HG03460 (cell line): Measurements from ENCODE around the gene SLC5A4.
"Not testable (repeated sequence)": the region's sequence is repeated elsewhere in the genome, so short reads cannot be mapped to it uniquely, and the experiment has no call there.

Experiments used
- ATAC-seq: cut with Tn5 transposase; IDR thresholded peaks from one replicate; pipeline ENCODE4 v1.9.1; 2021; ENCODE audit not compliant: unreplicated experiment

SLC5A4 gene

DNA sequence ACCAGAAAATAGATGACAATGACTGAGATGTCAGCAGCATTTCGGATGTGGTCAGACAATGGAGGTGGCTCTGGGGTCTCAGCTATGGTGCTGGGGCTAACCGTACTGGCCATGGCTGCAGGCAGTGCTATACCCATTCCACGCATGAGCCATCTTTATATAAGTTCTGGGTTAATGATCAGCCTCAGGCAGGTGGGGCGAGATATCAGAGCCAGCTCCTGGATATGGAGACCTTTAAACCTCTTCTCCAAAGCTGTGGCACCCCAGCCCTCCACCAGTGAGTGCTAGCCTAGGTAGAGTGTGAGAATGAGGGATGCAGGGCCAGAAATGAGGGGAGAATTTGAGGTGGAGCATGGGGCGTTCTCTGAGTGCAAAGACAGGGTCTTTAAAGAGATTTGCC lies at the start of gene SLC5A4:
Gene SLC5A4 (minus strand): TSS at position 131 of the 400 bp plus-strand sequence. CDS start 18 bp downstream, at position 113.
- no peak for ATAC-seq

DNA sequence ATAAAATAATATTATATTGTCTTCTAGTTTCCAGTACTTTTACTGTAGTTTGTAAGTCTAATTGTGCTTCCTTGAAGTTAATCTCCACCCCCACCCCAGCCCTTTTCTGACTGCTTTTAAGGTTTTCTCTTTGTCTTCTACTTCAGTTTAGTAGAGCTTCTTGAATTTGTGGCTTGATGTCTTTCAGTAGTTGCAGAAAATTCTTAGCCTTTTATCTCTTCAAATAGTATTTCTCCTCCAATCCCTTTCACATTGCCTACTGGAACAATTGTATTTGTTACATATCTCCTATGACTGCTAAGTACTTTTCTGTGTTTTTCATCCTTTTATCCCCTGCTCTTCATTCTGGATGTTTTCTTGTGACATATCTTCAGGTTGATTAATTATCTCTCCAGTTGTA lies 38.8 kb upstream of the SLC5A4 start:
- not testable (repeated sequence) for ATAC-seq

DNA sequence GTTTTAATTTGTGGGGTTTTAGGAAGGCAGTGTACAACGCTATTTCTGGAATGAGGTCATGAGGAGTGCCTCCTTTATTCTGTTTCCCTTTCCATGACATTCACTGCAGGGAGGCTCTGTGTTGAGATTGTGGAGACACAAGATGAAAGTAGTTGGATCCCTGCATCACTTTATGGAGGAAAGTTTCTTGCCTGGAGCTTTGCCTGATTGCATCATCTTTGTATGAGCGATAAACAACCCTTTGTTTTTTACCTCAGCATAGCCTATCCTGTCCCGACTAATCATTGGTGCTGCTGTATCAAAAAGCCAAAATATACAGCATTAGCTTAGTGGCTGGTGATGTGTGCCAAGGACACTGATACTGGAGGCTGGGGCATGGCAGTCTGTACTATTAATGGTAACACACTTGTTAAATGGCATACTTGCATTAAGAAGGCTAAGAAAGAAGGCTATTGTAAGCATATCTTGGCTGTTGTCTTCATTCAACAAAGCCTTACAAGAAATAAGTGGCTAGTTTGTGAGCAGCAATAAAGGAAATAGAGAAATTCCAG lies 31.2 kb upstream of the SLC5A4 start:
- ATAC-seq, result no peak

DNA sequence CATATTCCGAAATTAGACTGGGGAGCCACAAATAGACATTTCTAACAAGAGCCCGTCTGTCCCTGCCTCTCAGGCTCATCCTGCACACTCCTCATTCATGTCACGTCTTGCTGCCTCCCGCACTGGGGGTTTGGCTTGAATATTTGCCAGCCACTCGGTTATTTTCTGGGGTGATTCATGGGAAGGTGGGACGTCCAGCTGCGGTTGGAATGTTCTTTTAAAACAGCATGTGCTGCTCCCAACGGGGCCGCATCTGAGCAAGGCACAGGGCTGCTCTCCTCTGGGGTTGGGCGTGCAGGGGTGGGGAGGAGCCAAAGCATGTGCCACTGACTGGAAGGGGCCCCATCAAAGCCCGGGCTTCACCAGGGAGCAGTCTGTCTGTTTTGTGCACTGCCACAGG lies 25.9 kb upstream of the SLC5A4 start:
- ATAC-seq, result no peak

DNA sequence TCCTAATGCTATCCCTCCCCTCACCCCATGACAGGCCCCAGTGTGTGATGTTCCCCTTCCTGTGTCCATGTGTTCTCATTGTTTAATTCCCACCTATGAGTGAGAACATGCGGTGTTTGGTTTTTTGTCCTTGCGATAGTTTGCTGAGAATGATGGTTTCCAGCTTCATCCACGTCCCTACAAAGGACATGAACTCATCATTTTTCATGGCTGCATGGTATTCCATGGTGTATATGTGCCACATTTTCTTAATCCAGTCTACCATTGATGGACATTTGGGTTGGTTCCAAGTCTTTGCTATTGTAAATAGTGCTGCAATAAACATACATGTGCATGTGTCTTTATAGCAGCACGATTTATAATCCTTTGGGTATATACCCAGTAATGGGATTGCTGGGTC lies 20.2 kb upstream of the SLC5A4 start:
- ATAC-seq, result not testable (repeated sequence)

DNA sequence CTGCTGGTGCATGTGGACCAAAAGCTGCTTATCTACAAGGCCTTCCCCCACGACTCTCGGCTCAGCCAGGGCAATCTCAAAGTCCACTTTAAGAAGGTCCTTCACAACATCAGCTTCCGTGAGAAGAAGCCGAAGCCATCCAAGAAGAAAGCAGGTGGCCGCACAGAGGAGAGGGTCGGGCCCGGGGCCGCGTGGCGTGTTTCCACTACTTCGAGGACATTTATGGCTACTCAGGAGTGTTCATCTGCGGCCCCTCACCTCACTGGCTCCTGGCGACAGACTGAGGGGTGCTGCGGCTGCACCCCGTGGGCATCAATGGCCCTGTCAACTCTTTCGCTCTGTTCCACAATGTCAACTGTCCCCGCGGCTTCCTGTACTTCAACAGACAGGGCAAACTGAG lies 16.2 kb upstream of the SLC5A4 start:
- no peak for ATAC-seq

DNA sequence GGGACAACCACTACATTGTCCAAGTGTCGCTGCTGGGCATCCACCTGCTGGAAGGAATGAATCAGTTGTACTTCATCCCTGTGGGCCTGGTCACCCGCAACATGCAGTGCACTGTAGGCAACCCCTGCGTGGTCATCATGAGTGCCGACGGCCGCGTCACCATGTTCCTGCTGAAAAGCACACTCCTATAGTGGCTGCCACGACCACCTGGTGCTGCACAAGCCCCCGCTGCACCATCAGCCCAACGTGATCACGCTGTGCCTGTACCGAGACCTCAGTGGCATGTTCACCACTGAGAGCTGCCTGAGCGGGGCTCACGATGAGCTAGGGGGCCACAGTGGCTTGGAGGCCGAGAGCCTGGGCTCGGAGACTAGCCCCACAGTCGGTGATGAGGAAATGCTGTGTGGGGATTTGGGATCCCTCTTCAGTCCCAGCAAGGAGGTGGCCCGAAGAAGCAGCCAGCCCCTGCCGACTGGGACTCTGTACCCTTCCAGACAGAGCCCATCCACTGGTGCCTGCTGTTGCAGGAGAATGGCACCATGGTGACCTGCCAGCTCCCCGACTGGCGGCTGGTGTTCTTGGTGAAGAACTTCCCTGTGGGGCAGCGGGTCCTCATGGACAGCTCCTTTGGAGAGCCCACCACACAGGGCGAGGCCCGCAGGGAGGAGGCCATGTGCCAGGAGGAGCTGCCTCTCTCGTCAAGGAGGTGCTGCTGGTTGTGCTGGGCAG lies 15.7 kb upstream of the SLC5A4 start:
- no peak for ATAC-seq

DNA sequence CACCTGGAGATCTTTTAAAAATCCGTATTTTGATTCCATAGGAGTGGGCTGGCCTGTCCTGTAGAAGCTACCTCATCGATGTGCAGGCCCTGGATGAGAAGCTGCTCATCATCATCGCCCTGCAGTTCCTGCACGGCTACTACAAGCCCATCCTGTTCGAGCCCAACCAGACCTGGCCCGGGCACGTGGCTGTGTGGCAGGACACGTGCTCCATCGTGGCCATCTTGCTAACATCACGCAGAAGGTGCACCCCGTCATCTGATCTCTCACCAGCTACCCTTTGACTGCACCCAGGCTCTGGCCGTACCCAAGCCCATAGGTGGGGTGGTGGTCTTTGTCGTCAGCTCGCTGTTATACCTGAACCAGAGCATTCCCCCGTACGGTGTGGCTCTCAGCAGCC lies 14.2 kb upstream of the SLC5A4 start:
- no peak for ATAC-seq

DNA sequence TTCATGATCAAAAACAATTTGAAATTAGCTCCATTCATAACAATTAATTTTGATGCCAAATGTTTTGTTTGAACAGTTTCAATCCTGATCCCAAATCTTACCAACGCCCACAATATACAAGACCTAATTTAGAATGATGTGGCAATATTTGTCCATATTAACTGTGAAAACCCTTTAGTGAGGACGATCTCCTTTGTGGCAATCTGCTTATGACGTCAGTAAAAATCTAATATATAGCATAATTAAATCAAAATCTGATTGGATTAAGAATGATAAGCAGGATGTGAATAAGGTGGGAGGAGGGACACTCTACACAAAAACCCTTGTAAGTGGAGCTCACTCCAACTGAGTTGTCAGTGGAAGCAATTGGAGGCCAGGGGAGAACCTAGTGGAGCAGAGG lies 11.9 kb upstream of the SLC5A4 start:
- ATAC-seq, result no peak

DNA sequence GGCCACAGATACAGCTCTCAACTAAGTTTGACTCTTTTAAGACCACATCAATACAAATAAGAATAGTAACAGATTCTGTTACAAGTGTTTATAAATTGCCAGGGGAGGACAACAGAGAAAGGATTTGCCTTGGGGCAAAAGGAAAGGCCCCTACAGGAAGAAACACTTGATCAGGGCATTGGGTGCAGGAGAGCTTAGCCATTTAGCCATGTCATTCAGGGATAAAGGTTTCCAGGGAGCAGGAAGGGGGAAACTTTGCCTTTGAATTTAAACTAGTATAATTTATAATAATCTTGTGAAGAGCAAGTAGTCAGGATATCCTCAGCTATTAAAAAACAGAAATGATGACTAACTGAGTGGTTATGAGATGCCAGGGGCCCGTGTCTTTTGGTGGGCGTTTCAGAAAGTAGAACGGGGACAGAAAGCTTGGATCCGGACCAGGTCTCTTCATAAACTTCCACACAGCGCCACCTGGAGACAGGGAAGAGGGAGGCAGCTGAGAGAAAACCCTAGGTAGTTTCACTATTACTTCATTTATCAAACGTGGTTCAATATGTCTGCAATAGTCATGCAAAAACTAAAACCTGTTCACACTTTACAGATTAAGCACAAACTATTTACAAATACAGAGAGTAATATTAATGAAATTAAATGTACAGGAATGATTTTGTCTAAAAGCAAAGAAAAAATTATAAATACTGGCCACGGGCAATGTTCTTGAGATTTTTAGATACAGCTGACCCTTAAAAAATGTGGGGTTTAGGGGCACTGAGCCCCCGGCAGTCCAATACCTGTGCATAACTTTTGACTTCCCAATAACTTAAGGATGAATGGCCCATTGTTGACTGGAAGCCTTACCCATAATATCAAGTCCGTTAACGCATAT lies 11.0 kb upstream of the SLC5A4 start:
- no peak for ATAC-seq

DNA sequence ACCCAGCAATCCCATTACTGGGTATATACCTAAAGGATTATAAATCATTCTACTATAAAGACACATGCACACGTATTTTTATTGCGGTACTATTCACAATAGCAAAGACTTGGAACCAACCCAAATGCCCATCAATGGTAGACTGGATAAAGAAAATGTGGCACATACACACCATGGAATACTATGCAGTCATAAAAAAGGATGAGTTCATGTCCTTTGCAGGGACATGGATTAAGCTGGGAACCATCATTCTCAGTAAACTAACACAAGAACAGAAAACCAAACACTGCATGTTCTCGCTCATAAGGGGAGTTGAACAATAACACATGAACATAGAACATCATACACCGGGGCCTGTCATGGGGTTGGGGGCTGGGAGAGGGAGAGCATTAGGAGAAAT lies 8.5 kb upstream of the SLC5A4 start:
- ATAC-seq, result not testable (repeated sequence)

DNA sequence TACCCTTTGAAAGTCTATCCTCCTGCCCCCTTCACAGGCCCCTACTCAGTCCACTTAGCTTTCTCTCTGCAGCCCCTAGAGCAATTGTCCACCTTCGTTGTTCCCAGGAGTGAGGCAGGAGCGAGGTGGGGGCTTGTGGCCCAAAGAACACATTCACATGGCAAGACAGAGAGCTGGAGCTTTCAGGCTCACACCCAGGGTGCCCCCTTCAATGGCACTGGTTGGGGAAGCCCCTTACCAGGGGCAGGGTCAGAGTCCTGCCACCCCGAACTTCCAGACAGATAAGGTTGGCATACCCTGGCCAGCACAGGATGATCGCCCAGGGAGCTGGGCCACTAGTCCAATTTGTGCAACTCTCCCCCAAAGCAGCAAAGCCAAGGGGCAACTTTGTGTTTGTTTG lies 6.2 kb upstream of the SLC5A4 start:
- no peak for ATAC-seq

DNA sequence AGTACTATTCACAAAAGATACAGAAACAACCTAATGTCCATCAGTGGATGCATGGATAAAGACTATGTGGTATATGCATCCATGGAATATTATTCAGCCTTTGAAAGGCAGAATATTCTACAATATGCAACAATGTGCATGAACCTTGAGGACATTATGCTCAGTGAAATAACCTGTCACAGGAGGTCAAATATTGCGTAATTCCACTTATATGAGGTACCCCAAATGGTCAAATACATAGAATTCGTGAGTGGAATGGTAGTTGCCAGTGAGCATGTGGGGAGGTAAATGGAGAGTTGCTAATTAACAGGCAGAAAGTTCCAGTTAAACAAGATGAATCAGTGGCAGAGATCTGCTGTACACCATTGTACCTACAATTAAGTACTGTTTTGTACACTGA lies 3.6 kb upstream of the SLC5A4 start:
- ATAC-seq, result no peak

DNA sequence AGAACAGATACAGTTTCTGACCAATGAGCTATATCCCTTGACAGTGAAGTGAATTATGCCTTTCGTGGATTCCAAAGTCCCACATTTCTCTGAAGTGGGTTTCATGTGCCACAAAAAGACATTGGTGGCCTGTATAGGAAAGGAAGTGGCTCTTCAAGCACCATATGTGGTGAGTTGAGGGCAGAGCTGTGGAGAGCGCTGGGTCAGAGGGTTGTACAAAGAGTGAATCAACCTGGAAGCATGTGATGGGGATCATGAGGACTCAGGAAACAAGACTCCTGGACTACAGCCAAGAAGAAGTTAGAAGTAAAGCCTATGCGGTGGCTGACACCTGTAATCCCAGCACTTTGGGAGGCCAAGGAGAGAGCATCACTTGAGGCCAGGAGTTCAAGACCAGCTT lies 579 bp upstream of the SLC5A4 start:
- no peak for ATAC-seq

DNA sequence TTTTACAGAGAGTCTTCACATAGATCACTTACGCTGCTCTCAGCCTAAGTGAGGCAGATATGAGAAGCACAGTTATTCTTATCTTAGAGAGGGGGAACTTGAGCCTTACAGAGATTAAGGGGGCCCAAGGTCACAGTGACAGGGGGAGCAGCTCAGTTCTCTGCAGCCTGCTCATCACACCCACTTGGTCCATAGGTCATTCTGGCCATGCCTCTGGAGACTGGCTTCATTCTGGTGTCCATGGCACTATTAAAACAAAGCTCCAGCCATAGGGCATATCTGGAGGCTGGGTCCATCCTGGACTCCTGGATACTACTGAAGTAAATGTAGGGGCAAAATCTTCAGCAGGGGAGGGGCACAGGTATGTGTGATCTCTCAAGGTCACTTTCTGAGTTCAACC lies 5.9 kb downstream of the SLC5A4 start:
- ATAC-seq, result no peak

DNA sequence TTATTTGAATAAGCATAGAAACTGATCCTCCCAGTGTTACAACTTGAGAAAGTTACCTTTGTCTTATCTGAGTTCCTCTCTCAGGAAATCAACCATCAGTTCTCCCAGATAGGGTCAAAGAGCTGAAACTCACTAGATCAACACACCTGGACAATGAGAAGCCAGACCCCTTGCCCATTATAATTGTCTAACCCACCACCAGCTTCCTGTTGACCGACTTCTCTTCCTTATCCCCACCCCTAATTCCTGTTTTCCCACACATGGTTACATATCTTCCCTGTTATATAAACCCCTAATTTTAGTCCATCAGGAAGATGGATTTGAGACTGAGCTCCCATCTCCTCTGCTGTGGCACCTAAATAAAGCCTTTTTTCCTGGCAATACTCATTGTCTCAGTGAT lies 6.9 kb downstream of the SLC5A4 start:
- ATAC-seq, result no peak

DNA sequence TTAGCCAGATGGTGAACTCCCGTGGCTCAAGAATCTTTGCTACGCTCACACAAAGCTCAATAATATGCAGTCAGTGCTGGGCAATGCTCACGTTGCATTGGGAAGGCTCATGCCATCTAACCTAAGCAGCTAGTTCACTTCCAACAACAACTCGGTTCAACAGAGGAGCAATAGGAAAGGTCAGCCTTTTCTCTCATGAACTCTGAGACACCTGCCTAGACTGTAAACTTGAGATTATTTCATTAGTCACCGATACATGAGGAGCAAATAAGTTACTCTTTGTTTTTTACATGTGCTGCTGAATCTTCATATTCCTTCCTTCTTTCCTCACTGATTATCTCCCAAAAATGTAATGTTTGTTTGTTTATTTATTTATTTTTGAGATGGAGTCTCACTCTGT lies 9.0 kb downstream of the SLC5A4 start:
- no peak for ATAC-seq

DNA sequence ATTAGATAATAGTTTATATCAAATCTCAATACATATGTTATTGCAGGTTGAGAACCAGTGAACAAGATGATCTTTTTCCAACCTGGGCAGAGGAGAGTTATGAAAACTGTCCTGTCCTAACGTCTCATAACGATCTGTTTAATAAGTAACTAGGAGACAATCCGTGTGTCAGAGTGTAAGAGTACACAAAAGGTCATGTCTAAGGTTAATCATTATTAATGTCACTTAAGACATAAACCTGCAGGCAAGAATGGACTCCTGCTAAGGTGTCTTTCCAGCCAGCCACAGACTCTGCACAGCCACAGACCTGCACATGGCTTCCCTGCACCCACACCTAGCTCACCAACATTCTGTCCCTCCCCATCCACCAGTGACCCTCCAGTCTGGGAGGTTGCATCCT lies 10.1 kb downstream of the SLC5A4 start:
- no peak for ATAC-seq

DNA sequence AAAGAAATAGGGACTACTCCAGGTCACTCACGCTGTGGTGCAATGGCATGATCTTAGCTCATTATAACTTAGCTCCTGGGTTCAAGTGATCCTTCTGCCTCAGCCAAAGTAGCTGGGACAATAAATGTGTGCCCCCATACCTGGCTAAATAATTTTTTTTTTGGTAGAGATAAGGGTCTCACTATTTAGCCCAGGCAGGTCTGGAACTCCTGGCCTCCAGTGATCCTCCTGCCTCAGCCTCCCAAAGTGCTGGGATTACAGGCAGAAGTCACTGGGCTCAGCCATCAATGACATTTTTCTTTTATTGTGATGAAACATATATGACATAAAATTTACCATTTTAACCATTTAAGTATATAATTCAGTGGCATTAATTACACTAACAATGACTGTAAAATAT lies 10.6 kb downstream of the SLC5A4 start:
- no peak for ATAC-seq

DNA sequence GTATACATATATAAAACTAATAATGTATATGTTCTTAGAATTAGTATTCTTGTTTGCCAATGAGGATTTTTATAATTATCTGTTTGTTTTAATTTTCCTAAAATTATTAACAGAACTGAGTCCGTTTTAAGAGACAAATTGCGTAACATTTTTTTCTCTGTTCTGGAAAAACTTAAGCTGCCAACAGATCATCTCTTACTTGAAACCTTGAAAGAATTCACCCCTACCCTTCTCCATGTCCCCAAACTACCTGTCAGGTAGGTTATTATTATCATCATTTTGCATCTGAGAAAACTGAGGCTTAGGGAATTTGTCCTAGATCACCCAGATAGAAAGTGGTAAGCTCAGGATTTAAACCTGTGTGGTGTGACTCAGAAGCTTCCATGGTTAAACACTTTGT lies 14.7 kb downstream of the SLC5A4 start:
- ATAC-seq, result no peak

DNA sequence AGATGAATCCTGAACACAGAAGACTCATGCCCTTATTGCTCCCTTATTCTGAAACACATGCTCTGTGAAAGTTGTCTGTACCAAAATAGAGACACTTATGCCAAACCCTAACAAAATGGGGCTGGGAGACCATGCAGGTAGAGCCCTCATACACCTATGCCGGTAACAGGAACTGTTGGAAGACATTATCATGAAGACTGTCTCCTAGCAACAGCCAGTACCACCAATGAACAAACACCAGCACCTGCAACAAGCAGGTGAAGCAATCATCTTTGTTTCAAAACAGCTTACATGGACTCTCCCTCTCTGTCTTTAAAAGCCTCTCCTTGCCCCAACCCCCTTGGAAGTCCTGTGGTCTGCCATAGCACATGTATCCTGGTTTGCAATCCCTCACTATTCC lies 17.2 kb downstream of the SLC5A4 start:
- no peak for ATAC-seq

DNA sequence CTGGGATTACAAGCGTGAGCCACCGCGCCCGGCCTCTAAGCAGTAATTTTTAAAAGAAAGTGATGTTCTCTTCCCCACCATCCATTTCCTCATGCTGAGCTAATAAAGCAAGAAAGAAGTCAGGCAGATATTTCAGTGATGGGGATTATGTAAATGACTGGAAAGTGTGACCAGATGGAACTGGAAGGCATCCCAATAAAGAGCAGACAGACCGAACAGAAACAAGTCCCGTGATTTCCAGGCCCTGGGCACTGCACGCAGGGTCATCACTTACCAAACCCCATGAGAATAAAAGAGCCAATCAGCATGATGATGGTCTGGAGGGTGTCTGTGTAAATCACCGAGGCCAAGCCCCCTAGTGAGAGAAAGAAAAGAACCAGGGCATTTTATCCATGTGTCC lies 18.2 kb downstream of the SLC5A4 start:
- no peak for ATAC-seq
